NCI-H510A treated with DMSO at 0.1 percent for 48 hours (cell line): Measurements from ENCODE around the gene CDY2B.
"Not testable (repeated sequence)": the region's sequence is repeated elsewhere in the genome, so short reads cannot be mapped to it uniquely, and the experiment has no call there.

Source experiments
- DNase-seq: peaks from one replicate; lab custom pipeline; 2025; lab: John Stamatoyannopoulos, UW

CDY2B gene, protein sequence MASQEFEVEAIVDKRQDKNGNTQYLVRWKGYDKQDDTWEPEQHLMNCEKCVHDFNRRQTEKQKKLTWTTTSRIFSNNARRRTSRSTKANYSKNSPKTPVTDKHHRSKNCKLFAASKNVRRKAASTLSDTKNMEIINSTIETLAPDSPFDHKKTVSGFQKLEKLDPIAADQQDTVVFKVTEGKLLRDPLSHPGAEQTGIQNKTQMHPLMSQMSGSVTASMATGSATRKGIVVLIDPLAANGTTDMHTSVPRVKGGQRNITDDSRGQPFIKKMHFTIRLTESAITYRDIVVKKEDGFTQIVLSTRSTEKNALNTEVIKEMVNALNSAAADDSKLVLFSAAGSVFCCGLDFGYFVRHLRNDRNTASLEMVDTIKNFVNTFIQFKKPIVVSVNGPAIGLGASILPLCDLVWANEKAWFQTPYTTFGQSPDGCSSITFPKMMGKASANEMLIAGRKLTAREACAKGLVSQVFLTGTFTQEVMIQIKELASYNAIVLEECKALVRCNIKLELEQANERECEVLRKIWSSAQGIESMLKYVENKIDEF

DNA sequence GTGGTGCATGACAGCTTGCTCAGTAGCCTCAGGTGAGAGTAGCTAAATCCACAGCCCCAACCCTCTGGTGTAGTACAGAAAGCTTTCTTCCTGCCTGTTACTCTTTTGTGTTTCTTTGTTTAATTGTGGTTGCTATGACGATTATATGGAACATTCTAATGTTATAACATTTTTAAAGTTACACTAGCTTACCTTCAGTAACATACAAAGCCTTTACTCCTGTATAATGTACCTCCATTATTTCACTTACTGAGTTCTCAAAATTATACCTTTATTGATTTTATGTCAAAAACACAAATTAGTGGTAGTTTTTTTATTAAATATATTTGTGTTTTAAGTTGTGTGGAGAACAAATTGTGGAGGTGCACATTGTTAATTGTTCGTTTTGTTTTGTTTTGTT lies at the start of gene CDY2B:
TSS of gene CDY2B (minus strand) at position 101 of the 400 bp plus-strand sequence. CDS start 328 bp downstream, outside the sequence.
- DNase-seq: not testable (repeated sequence)

DNA sequence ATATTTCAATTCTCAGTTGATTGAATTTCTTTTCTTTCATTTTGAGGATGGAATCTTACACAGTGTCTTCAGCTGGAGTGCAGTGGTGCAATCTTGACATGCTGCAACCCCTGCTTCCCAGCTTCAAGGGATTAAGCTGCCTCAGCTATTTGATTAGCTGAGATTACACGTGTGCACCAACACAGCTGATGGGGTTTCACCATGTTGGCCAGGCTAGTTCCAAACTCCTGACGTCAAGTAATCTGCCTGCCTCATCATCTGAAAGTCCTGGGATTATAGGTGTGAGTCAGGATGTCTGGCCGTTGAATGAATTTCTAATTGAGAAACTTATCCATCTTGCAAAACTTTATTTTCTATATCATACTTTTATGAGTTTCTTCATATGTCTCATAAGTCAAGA lies 28.0 kb upstream of the CDY2B start:
- DNase-seq: not testable (repeated sequence)

DNA sequence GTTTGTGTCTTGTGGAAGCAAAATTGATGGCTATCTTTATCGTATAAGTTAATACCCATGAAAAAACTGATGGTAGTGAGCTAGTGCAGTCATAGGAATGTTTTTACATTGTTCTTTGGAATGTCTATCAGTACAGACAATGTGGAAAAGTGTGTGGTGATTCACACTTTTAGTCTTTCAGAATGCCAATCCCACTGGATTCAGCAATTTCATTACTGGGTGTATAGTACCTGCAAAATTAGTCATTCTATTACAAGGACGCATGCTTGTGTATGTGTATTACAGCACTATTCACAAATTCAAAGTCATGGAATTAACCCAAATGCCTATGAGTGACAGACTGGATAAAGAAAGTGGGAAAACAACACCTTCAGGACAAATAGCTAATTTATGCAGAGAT lies 27.3 kb upstream of the CDY2B start:
- not testable (repeated sequence) for DNase-seq

DNA sequence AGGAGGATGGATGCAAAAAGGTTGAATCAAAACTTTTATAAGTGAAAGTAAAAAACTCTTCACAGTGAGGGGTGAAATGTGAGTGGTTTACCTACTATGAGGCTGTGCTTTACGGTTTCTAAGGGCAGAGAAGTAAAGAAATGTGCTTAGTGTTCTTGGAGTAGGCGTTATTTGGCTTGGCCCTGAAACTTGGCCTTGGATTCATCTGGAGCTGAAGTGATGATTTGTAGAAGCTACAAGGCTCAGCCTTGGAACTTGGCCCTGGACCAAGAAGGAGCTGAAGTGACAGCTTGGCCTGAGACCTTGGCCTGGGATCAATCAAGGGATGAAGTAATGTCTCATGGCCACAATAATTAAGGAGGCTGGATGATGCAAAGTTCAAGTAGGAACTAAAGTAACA lies 1.7 kb upstream of the CDY2B start:
- DNase-seq: not testable (repeated sequence)

DNA sequence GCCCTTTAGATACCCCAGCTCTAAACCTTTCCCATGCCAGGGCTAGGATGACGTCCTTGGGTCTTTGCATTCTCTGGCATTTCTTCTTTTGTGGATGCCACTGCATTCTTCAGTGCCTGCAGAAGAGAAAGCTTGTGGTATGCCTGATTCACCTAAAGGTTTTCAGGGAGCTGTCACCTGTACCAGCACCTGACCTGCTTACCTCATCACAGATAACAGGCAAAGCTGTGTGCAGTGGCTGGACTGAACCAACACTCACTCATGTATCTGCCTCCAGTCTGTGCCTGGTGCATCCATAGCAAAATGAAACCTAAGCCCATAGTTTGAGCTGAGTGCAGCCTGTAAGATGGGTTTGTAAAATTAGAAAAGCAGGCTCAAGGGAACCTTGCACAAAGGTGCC lies 3.3 kb downstream of the CDY2B start:
- DNase-seq: not testable (repeated sequence)

DNA sequence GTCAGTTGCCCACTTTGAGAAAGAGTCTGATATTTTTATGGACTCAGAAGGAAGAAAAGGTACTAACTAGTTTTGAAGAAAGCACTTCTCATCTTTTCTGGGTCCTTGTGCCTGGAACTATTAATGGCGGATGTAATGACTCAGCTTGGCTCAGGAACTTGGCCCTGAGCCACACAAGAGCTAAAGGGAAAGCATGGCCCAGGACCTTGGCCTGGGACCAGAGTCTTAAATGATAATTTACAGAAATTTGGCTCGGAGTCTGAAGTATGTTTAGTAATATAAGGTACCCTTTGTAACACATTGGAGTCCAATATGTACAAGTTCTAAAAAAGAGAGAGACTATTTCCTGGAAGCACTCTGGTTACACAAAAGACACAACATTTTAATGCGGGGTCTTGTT lies 4.6 kb downstream of the CDY2B start:
- DNase-seq: not testable (repeated sequence)

DNA sequence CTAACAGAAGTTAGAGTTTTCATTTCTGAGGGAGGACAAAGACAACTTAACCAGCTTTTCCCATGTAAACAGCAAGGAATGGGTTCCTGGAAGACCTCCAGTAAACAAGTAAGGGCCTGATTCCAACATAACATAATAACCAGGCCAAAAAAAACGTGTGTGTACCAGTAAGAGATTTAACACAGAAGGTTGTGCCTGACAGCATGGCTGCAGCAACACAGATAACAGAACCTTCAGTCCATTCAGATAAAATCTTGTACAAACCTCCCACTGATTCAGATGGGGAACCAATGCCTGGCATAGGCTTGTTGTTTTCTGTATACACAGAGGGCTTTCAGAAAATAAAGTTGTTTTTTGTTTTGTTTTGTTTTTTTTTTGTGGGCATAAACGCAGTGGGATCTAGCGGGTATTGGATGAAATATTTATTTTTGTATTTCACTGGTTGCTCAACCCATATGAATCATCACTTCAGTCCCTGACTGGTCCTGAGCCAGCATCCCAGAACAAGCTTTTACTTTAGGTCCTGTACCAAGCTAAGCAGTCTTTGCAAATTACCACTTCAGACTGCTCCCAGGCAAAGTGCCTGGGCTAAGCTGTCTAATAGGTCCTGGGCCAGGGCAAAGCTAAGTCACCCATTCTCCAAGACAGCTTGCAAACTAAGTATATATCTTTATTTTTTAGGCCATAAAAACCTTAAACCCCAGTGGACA lies 8.7 kb downstream of the CDY2B start:
- not testable (repeated sequence) for DNase-seq

DNA sequence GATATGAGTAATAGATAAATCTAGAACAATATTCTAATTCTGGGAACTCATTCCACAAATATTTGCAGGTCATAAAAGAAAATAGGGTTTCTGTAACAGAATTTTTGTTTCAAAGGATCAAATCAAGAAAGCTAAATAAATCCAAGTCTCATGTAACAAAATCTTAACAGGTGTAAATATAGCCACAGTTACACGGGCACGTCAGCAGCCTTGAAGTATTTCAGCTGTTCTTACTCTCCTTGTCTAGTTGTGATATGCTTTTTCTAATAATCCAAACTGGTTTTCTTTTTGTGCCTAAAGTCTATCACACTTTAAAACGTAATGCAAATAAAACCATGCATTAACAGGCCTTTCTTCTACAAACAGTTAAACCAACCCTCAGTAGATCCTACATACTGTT lies 9.3 kb downstream of the CDY2B start:
- DNase-seq: not testable (repeated sequence)

DNA sequence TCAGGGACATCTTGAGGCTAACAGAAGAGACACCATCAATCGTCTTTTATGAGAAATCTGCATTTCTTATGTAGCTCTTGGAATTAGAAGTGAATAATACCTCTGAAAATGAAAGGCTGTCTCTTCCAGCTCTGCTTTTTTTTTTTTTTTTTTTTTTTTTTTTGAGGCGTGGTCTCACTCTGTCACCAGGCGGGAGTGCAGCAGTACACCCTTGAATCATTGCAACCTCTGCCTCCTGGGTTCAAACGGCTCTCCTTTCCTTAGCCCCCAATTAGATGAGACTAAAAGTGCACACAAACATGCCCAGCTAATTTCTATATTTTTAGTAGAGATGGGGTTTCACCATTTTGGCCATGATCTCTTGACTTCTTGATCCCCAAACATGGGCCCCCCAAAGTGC lies 12.2 kb downstream of the CDY2B start:
- not testable (repeated sequence) for DNase-seq

DNA sequence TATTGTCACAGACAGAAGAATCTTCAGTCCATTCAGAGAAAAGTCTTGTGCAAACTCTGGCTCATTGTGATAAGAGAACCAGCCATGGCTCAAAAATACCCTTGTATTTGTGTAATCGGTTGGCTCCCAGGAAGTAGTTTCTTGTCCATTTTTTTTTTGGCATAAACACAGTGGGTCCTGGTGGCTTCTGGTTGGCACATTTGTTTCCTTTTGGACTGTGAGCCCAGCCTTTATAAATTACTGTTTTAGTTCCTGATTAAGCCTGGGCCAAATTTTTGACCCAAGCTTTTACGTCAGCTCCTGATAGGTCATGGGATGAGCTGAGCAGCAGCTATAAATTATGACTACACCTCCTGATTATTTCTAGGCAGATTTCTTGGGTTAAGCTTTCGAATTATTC lies 19.4 kb downstream of the CDY2B start:
- not testable (repeated sequence) for DNase-seq

DNA sequence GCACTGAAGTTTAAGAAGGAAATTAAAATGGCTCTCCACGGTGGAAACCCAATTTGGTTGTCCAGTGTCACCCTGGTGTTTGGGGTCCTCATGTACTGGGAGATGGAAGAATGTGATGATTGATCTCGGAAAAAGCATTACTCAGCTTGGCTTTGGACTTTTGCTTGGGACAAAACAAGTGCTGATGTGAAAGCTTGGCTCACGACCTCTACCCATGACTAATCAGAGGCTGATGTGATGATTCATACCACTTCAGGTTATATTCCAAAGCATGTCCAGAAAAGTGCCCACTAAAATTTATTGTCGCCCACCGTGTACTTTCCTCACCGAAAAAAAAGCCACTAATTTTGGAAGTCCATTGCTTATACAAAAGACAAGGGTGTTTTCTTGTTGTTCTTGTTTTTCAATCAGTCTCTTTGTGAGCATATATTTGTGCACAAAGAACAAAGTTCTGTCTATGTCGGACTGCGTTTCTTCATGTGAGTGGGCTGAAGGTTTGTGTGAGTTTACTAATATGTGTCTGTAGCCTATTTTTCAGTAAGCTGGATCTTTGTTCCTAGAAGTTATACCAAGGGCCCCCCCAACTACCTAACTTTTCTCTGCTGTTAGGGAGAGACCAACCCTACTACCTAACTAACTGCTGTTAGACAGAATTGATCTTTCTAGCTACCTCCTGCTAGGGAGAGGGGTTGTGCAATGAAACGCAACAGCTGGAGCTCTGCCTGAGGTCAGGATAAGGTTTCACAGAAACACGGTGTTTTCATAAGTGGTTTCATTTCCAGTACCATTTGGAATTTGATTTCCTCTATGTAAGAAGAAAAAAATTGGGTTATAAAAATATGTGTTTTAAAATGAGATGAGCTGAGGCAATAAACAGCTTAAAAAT lies 22.8 kb downstream of the CDY2B start:
- not testable (repeated sequence) for DNase-seq

DNA sequence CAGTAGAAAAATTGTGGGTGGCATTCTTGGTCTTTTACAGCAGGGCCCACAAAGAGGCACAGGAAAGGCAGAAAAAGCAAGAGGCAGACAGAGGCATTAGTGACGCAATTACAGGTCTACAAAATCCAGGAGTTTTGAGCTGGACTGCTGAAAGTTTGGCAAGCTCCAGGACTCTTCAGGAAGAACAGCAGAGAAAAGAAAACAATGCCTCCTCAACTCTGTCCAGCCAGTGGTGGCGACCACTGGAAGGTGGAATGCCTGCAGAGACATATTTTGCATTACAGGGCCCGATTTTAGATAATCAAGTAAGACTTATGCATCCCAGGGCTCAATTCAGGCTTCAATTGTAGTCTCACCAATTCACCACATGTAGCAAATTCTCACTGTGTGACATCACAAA lies 23.5 kb downstream of the CDY2B start:
- DNase-seq: not testable (repeated sequence)

DNA sequence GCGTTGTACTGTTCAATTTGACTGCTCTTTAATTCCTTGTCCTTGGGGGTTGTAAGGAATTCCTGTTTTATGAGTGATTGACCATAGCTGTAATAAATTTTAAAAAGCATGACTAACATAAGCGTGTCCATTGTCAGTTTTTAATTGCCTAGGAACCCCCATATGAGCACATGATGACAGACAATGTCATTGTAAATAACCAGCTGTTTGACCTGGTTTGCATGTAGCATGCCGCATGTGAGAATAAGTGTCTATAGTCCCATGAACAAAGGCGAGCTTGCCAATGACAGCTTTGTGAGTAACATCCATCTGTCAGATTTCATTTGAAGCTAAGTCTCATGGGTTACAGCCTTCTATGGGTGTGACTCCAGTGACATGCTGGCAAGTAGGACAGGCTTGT lies 30.9 kb downstream of the CDY2B start:
- not testable (repeated sequence) for DNase-seq

DNA sequence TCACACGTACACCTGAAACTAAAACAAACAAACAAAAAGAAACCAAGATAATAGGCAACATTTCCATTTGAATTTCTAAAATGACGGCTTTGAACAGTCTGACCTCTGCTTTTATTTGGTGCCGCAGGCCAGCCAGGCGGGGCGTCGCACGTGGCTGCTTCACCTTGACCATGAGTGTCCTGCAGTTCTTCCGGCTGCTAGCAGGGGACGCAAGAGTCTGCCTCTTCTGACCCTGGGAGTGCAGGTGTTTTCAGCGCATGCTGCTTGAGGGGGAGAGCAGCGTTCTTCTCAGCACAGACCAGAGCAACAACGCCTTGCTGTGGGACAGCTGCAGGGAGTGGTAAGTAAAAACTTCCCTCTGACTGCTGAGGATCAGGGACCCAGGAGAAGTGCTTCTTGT lies 47.9 kb downstream of the CDY2B start:
- not testable (repeated sequence) for DNase-seq
